Mesothelial cell of epicardium (in vitro differentiated cells): ENCODE results near the gene CSTB. TPM values are rescaled to one million over a fixed set of nuclear protein-coding genes. Genes with fewer than 3 reads are reported as not detected.

ENCODE experiments used
- DNase-seq, 2 experiments: peaks; one replicate each; pipeline ENCODE4 v3.0.0; 2021; ENCODE audit warnings: low spot score in 2 of 2; ENCODE audit not compliant: unreplicated experiment in 2 of 2
- H3K27ac Mint-ChIP-seq: 2 replicates; pipeline ENCODE4 v1.8.0; 2021; ENCODE audit warnings: mixed read lengths
- H3K27me3 Mint-ChIP-seq: 2 replicates; pipeline ENCODE4 v1.8.0; 2021; ENCODE audit warnings: low read depth, mixed read lengths
- H3K36me3 Mint-ChIP-seq: 2 replicates; pipeline ENCODE4 v1.8.0; 2021; ENCODE audit warnings: mixed read lengths
- H3K4me1 Mint-ChIP-seq: 2 replicates; pipeline ENCODE4 v1.8.0; 2021; ENCODE audit warnings: mixed read lengths
- H3K4me3 Mint-ChIP-seq: 2 replicates; pipeline ENCODE4 v1.8.0; 2021; ENCODE audit warnings: mild to moderate bottlenecking, moderate library complexity, mixed read lengths
- H3K9me3 Mint-ChIP-seq: 2 replicates; pipeline ENCODE4 v1.8.0; 2021; ENCODE audit warnings: mixed read lengths
- CTCF ChIP-seq: fragments of 200-600 bp; sonication (generic); IDR thresholded peaks from one replicate; pipeline ENCODE4 v1.5.0; 2021; ENCODE audit warnings: antibody characterized with exemption; ENCODE audit not compliant: unreplicated experiment
- total RNA-seq: library from RNA; stranded (reverse); gene quantifications from 3 replicates; pipeline ENCODE4 v1.2.1, GENCODE V29; 2021

Gene CSTB
- total RNA-seq, 1 donor from 2014 or later = 23.3 TPM

- Mint-ChIP-seq H3K36me3 (peaks cover 15% of the 10 kb centered on the region), H3K27me3 (no peaks in the 10 kb centered on the region), H3K4me3 (no peak overlapping the region), H3K9me3 (no peaks in the 10 kb centered on the region), H3K27ac (peak overlapping the region; percentile 78), H3K4me1 (peaks cover 4% of the 10 kb centered on the region)
- DNase-seq = no peak
- no peak for TF ChIP-seq CTCF
Measured at GRCh38 chr21:43757601-43758000, 18.5 kb downstream of the CSTB start.

- DNase-seq = no peak
- Mint-ChIP-seq H3K4me3 (no peak overlapping the region), H3K27ac (no peak overlapping the region), H3K9me3 (no peaks in the 10 kb centered on the region), H3K36me3 (peaks cover 14% of the 10 kb centered on the region), H3K27me3 (no peaks in the 10 kb centered on the region), H3K4me1 (peaks cover 4% of the 10 kb centered on the region)
- no peak for TF ChIP-seq CTCF
Measured at GRCh38 chr21:43755820-43756594, 20.1 kb downstream of the CSTB start.

GRCh38 chr21:43754948-43755781, 20.9 kb downstream of the CSTB start:
- no peaks in the 10 kb centered on the region for H3K27me3 Mint-ChIP-seq
- H3K36me3 Mint-ChIP-seq = peaks cover 19% of the 10 kb centered on the region
- no peak for TF ChIP-seq CTCF
- DNase-seq = no peak
- no peak overlapping the region for H3K27ac Mint-ChIP-seq
- H3K4me1 Mint-ChIP-seq = peaks cover 4% of the 10 kb centered on the region
- H3K4me3 Mint-ChIP-seq = no peak overlapping the region
- H3K9me3 Mint-ChIP-seq = no peaks in the 10 kb centered on the region

GRCh38 chr21:43753439-43753799, 22.7 kb downstream of the CSTB start:
- Mint-ChIP-seq H3K36me3 (peaks cover 19% of the 10 kb centered on the region), H3K27me3 (no peaks in the 10 kb centered on the region), H3K9me3 (no peaks in the 10 kb centered on the region), H3K4me3 (no peak overlapping the region), H3K4me1 (peaks cover 4% of the 10 kb centered on the region), H3K27ac (no peak overlapping the region)
- no peak for DNase-seq
- TF ChIP-seq CTCF = no peak

- Mint-ChIP-seq H3K4me3 (no peak overlapping the region), H3K4me1 (peaks cover 1% of the 10 kb centered on the region), H3K9me3 (no peaks in the 10 kb centered on the region), H3K27ac (no peak overlapping the region), H3K27me3 (no peaks in the 10 kb centered on the region), H3K36me3 (peaks cover 19% of the 10 kb centered on the region)
- TF ChIP-seq CTCF = no peak
- DNase-seq = no peak
Measured at GRCh38 chr21:43752758-43753438, 23.2 kb downstream of the CSTB start.
